ENCODE data around the gene HDAC10. TPM values are rescaled to one million over a fixed set of nuclear protein-coding genes. Genes with fewer than 3 reads are reported as not detected.
A peak's percentile ranks its signal among the peaks of the same experiment; 100 is the strongest.

The HDAC10 gene
- total RNA-seq, 1 experiment from 2014 or later, result 45.0 TPM

- H3K4me3 Mint-ChIP-seq, result no peak overlapping the region; a peak in 1 of 5 replicates
- no peaks in the 10 kb centered on the region for H3K79me1 ChIP-seq (ENCODE audit: insufficient read depth, low read depth, low read length, poor library complexity, severe bottlenecking)
- peak overlapping the region in 1 of 3 experiments; percentile 68; a peak in 2 of 7 replicates for H3K27ac Mint-ChIP-seq
Measured at GRCh38 chr22:50297510-50298265, 46.6 kb upstream of the HDAC10 start.

More at GRCh38 chr22:50297510-50298265, 46.6 kb upstream of the HDAC10 start:
- H3K9ac ChIP-seq (ENCODE audit: extremely low read depth, insufficient read length, low read length), result no peak overlapping the region
- no peak overlapping the region for H2AFZ ChIP-seq (ENCODE audit: low read length)
- H2BK120ac ChIP-seq (ENCODE audit: low read depth, low read length, poor library complexity, severe bottlenecking), result no peak overlapping the region
- no peak overlapping the region for H3K23ac ChIP-seq (ENCODE audit: insufficient read length, low read depth, low read length)
- H4K20me1 ChIP-seq (ENCODE audit: control insufficient read depth, insufficient read depth, insufficient read length), result no peaks in the 10 kb centered on the region
- no peaks in the 10 kb centered on the region for H3K4me1 ChIP-seq (ENCODE audit: insufficient read depth, low read length)
- H3K4me2 ChIP-seq (ENCODE audit: insufficient read depth, insufficient read length, low read length), result no peak overlapping the region
- H4K5ac ChIP-seq (ENCODE audit: insufficient read length, low read depth, low read length), result no peak overlapping the region
- DNase-seq, result no peak
- H3K9me3 ChIP-seq (ENCODE audit: control insufficient read depth, low read depth, low read length), result no peaks in the 10 kb centered on the region
- no peak overlapping the region for H3T11ph ChIP-seq (ENCODE audit: low read length)
- no peaks in the 10 kb centered on the region for H3K27me3 ChIP-seq (ENCODE audit: insufficient read depth, low read length)
- TF ChIP-seq, protein P1, sequence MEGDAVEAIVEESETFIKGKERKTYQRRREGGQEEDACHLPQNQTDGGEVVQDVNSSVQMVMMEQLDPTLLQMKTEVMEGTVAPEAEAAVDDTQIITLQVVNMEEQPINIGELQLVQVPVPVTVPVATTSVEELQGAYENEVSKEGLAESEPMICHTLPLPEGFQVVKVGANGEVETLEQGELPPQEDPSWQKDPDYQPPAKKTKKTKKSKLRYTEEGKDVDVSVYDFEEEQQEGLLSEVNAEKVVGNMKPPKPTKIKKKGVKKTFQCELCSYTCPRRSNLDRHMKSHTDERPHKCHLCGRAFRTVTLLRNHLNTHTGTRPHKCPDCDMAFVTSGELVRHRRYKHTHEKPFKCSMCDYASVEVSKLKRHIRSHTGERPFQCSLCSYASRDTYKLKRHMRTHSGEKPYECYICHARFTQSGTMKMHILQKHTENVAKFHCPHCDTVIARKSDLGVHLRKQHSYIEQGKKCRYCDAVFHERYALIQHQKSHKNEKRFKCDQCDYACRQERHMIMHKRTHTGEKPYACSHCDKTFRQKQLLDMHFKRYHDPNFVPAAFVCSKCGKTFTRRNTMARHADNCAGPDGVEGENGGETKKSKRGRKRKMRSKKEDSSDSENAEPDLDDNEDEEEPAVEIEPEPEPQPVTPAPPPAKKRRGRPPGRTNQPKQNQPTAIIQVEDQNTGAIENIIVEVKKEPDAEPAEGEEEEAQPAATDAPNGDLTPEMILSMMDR (conservative IDR thresholded peaks at IDR 0.05), result no peak
- H3K14ac ChIP-seq (ENCODE audit: insufficient read depth, low read length), result no peak overlapping the region
- no peaks in the 10 kb centered on the region for H3K9me3 Mint-ChIP-seq
- no peak overlapping the region for H2AK5ac ChIP-seq (ENCODE audit: insufficient read length, low read length)
- H2BK5ac ChIP-seq (ENCODE audit: insufficient read length, low read length), result no peak overlapping the region
- H4K91ac ChIP-seq (ENCODE audit: insufficient read length, low read depth, low read length), result no peak overlapping the region
- no peak overlapping the region for H3K56ac ChIP-seq (ENCODE audit: insufficient read length, low read depth, low read length)
- H2BK15ac ChIP-seq (ENCODE audit: low read depth, low read length), result no peak overlapping the region
- peaks cover 0 to under 1% (median 0%) of the 10 kb centered on the region in 3 experiments; a peak in 2 of 7 replicates for H3K36me3 Mint-ChIP-seq (ENCODE audit: insufficient read depth in 1 of 3, low read depth in 3 of 3)
- H3K4ac ChIP-seq (ENCODE audit: low read depth, low read length), result no peak overlapping the region
- no peak overlapping the region for H3K18ac ChIP-seq (ENCODE audit: insufficient read length, low read depth, low read length)
- WGBS (ENCODE audit: extremely low coverage, insufficient read length, low lambda C conversion rate), result no CpG with 5 or more reads among the region's 20 CpGs
- peaks cover 16 to 31% of the 10 kb centered on the region in 2 experiments for H3K4me1 Mint-ChIP-seq
- H2BK20ac ChIP-seq (ENCODE audit: low read depth, low read length, poor library complexity, severe bottlenecking), result no peak overlapping the region
- no peaks in the 10 kb centered on the region for H3K79me2 ChIP-seq (ENCODE audit: insufficient read depth, low read length)
- H2BK12ac ChIP-seq (ENCODE audit: insufficient read length, low read depth, low read length), result no peak overlapping the region
- no peak overlapping the region for H4K8ac ChIP-seq (replicated peaks; ENCODE audit: insufficient read length, low read depth, low read length)
- H3K27ac ChIP-seq (ENCODE audit: insufficient read length, low read depth, low read length), result no peak overlapping the region
- H3K27me3 Mint-ChIP-seq (ENCODE audit: low read depth), result peaks cover 1% of the 10 kb centered on the region; the same call in 1 of the 2 replicates
- peaks cover 6% of the 10 kb centered on the region for H3K23me2 ChIP-seq (ENCODE audit: insufficient read length, low read depth, low read length, poor library complexity, severe bottlenecking)

Measured in H9 (cell line).